ENCODE data around the gene IGSF21.

The IGSF21 gene

DNA sequence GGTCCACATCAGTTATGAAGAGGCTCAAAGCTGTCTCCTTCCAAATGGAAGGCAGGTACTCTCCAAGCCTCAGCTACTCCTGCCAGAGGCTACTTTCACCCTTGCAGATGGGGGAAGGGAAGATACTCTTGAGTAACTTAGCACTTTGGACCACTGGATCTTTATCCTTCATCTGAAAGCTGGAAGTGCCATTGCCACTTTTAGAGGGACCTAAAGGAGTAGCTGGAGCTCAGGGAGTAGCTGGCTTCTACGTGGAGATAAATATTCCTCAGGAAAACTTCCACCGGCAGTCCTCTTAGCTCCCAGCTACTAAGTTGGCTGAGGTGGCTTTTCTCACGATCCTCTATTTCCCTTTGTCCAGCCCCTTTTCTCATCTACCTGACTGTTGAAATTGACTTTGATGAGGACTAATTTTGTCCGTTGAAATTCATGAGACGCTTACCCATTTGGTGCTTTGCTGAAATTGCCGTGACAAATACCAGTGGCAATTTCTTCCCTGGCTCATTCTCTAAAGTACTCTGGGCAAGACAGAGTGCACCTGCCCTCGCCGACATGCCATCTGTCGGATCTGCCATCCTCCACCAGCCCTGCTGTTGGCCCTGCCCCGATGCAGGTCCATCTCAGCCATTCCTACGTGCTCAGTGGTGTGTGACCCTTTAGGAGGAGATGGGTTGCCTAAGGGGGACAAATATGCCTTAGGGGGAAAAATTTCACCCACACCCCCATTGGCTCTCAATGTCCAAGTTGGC lies 13.6 kb downstream of the IGSF21 start:
- DNase-seq: no peak

DNA sequence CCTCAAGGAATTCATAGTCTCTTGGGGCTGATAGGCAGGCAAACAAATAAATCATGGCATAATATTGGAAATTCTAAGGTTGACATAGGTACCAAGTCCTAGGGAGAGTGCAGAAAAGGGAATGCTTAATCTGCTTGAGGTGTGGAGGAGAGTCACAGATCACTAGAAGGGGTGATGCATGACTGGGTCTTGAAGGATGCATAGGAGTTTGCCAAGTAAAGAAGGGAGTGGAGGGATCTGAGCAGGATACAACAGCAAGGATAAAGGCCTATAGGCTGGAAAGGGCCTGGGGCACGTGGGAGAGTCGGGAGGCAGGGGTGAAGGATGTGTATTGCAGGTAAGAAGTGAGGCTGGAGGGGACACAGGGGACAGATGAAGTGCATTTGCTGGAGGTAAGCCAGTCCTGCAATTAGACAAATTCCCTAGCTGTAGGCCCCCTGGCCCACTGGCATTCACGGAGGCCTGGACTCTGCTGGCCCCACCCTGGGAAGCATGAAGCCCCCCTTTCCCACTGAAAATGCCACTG lies 15.9 kb downstream of the IGSF21 start:
- no peak for DNase-seq

DNA sequence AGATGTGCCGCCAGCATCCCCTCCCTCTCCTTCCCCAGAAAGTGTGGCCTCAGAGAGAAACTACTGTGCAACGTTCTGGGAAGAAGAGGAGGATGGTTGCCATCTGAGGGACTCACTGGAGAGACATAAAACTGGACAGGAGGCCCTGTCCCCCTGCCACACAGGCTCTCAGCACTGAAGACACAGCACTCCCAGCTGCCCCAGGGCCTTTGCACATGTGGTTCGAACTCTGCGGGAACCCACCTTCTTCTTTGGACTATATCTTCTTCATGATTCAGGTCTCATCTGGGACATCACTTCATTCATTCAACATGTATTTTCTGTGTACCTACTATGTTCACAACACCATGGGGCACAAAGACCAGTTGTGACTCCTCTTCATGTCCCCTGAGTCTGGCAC lies 17.4 kb downstream of the IGSF21 start:
- DNase-seq: no peak

DNA sequence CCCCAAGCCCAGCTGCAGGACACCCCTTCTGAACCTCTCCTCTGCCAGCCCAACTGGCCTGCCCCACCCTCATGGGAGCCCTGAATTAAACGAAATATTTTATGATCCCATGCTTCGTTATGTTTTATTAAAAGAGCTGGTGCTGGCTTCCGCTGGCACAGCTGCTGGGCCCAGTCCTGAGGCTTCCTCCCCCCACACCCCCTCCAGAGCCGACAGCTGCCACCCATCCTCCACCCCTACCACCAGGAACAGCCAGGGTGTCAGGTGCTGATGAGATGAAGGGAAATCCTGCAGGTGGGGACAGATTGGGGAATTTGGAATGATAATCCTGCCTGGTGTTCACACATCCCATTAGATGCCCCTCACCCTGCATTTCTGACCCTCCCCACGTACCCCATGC lies 19.0 kb downstream of the IGSF21 start:
- DNase-seq: peak; percentile 31

DNA sequence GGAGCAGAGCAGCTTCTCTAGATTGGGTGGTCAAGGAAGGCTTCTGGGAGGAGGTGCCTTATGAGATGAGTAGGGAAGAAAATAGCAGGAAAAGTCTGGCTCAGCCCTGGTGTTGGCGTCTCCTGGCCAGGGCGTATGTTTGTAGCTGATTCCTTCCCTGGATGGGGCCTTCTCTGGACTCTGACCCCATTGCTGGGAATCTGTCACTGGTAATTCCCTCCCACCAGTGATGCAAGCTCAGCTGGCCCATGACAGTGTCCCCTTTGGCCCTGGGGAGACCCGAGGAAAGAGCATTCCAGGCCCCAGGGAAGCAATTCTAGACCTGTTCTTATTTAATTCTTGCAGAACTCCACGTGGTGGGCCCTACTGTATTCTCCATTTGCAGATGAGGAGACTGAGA lies 20.7 kb downstream of the IGSF21 start:
- DNase-seq: no peak

DNA sequence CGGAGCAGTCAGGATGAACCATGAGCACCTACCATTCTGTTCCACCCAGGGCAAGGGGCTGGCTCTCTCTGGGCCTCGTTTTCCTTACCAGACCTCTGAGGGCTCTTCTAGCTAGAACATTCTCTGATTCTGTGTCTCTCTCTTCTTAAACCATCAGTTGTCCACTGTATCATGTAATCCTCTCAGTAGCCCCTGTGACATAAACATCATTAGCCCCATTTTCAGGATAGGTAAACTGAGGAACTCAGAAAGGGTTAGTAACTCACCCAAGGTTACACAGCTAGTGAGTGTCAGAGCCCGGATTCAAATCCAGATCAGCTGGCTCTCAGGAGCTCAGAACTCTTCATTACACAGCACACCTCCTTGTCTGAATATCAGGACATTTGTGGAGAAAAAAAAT lies 22.8 kb downstream of the IGSF21 start:
- no peak for DNase-seq

DNA sequence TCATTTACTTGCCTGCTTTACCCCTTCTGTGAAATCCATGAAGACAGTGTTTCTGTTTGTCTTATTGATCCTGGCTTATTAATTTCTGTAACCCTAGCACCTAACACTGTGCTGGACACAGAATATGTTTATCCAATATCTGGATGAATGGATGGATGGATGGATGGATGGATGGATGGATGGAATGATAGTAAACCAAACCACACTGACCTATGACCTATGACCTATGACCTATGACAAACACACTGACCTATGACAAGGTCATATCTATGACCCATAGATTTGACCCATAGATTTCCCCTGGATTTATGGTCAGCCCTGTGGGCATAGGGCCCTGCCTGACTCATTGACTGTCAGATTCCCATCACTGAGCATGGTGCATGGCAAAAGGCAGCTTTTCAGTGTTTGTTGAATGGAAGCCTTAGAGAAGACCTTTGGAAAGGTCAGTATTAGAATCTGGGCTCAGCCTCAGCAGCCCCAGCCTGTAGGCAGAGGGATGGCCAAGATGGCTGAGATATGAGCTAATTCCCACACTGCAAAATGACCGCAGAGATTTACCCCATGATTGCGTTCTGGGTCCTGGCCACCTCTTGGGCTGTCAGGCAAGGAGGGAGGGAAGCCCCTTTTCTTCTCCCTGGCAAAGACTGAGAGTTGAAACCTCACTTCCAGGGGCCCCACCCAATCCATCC lies 24.6 kb downstream of the IGSF21 start:
- no peak for DNase-seq

DNA sequence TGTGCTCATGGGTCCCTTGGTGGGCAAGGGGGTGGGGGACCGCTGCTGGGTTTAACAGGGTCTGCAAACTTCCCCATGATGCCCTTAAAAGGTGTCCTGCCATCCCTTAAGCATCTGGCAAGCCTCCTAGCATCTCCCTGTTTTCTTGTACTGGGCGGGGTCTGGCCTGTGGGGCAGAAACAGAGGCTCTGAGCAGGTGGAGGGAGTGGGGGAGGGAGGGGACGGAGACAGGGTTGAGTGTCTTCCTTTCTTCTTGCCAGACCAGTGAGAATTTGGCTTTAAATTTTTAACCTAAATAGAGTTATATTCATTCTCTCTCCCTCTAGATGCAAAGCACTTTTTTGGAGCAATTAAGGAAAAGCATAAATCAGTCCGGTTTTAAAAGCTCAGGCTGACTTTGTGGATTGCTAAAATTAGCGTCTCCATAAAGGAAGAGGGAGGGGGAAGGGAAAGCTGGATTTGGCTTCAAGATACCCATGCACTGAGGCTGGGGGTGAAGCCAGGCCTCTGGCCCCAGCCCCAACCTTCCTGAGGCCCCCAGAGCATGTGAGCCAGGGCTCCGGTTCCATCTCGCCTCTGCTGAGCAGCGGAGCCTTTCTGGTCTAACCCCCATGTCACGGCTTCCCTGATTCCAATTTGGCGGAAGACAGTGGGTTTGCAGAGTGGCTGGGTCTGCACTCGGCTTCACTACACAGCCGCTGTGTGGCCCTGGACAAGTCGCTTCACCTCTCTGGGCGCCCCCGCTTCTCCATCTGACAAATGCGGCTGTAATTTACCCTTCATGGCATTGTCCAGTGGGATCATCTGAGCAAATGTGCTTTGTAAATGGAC lies 25.3 kb downstream of the IGSF21 start:
- DNase-seq: no peak

DNA sequence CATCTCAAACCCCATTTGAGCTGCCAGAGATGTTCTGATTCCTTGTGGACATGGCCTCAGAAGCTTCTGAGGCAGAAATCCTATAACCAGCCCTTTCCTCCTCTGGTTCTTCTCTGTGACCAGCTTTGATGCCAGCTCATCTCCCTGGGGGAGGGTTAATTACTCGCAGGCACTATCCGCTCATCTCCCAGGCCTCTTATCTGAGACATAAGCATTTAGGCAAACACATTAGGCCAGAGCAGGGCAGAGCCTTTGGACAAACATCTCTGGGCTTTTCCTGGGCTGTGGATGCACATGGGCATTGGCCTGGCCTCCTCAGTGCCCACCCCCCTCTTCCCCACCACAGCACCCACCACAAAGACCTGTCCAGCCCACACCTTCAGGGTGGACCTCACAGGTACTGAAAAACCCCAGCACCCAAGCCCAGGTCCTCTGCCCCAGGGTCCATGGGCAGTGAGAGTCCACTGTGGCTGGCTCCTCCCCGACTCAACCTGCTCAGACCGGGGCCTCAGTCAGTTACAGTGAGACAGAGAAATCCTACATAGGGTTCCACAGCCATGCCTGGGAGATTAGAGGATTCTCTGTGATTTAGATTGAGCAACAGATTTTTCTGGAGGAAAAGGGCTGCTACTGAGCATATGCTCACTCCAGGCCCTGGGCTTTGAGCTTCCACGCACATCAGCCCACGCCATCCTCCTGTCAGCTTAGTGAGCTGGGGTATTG lies 26.9 kb downstream of the IGSF21 start:
- no peak for DNase-seq

DNA sequence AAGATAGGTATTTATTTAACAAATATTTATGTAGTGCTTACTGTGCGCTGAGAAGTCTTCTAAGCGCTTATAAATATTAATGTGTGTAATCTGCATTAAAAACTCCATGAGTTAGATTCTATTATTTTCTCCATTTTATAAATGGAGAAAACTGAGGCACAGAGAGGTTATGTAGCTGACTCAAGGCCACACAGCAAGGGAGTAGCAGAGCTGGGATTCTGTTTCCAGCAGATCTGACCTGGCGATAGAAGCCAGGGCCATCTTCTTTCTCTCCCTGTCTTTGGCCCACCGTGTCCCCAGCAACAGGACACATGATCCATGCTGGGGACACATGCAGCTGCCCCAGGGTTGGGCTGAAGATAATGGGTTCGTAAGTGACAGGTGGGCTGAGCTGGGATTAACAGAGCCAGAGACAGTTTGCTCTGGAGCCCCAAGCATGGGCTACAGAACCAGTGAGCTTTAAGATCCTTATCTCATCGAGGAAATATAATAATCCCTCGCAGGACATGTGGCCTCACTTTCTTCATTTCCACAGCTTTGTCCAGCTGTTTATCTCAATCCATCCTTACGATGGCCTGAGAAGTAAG lies 30.3 kb downstream of the IGSF21 start:
- no peak for DNase-seq

DNA sequence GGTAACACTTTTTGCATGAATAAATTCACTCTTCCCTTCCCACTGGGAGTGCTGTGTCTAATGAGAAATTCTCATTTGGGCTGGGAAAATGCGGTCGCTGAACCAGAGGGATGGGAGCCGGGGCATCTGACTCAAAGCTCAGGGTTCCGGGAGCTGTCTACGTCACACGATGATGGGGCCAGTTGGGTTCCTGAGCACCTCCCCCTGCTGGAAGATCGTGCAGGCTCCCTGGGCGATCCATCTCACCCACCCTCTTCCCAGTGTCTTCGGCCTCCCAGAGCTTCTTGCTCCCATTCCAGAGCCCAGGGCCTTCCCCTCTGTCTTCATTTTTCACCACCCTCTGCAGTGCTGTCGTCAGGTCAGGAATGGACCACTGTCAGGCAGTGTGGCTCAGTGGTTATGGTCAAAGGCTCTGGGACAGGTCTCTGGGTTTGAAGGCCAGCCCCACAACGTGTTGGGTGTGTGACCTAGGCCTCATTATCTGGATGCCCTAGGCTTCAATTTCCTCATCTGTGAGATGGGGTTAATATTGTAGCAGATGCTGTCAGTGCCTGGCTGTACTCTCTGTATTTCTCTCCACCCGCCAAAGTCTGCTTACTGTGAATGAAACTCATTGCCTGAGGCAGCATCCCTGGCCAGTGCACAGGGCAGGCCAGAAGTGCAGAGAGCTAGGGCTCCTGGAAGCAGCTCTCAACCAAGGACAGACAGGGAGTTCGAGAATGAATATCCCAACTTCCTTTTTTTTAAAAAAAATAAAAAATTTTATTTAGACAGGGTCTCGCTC lies 31.8 kb downstream of the IGSF21 start:
- DNase-seq: no peak

DNA sequence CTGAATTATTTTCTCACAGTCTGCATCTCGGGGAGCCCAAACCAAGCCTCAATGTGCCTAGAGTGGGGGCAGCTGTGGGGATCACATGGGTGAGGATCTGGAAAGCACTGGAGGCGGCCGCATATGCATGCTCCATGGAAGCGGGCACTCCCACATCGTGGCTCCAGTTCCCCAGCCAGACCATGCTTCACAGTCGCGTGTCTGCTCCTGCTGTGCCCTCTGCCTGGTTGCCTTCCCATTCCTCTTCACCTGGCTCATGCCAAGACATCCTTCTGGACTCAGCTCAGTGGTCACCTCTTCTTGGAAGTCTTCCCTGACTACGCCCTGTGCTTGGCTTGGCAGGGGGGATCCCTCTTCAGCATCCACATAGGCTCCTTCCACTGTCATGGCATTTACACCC lies 32.8 kb downstream of the IGSF21 start:
- DNase-seq: no peak

DNA sequence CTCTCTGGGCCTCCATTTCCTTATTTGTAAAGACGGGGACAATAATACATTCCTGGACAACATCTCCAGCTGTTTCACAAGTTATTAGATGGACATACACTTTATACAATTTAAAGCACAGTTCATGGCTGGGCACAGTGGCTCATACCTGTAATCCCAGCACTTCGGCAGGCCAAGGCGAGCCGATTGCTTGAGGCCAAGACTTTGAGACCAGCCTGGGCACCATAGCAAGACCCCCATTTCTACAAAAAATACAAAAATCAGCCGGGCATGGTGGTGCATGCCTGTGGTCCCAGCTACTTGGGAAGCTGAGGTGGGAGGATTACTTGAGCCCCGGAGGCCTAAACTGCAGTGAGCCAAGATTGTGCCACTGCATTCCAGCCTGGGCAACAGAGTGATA lies 34.1 kb downstream of the IGSF21 start:
- no peak for DNase-seq

DNA sequence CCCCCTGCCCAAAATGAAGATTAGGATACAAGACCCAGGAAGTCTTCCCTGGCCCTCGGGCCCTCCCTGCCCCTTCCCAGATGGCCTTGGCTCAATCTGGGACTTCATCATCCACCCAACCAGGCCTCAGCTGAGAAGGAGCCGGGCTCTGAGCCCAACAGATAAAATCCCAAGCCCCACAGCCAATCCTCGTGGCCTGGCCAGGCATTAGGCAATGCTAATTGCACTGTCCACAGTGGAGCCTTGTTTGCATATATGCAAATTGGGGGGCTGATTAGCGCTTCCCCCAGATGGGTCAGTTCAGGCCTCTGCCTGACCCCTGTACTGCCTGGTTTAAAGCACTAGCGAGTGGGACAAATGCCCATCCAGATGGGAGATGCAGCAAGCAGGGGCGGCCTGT lies 34.9 kb downstream of the IGSF21 start:
- no peak for DNase-seq

DNA sequence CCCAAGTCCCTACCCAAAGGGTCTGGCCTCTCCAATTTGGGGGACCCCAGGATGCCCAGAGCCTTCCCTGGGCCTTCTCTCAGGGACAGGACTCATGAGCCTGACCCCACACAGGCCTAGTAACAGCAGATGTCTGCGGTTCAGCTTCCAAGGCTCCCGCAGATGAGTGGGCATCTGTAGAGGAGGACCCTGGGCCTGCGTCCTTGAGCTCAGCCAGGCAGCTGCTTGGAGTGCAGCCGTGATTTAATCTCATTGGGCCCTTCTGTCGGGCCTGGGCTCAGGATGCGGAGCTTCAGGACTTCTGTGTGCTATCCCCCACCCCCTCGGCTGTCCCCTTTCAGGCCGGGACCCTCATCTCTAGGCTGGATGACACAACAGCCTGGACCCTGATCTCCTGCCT lies 35.4 kb downstream of the IGSF21 start:
- no peak for DNase-seq

DNA sequence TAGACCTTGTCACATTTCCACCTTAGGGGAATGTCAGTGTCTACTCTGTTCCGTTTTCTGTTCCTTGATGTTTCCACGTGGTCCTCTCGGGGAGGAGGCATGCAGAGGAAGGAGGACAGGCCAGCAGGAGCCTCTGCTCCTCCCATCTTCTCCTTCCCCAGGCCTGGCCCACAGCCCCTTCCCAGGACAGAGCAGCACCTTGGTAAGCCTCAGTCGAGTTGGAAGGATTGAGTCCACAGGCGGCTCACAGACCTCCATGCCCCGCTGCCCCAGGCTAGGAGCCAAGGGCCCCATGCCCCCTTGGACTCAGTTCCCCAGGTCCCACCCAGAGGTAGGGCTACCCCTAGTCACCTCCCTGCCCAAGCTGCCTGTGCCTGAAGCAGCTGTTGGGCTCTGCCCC lies 36.5 kb downstream of the IGSF21 start:
- DNase-seq: no peak

DNA sequence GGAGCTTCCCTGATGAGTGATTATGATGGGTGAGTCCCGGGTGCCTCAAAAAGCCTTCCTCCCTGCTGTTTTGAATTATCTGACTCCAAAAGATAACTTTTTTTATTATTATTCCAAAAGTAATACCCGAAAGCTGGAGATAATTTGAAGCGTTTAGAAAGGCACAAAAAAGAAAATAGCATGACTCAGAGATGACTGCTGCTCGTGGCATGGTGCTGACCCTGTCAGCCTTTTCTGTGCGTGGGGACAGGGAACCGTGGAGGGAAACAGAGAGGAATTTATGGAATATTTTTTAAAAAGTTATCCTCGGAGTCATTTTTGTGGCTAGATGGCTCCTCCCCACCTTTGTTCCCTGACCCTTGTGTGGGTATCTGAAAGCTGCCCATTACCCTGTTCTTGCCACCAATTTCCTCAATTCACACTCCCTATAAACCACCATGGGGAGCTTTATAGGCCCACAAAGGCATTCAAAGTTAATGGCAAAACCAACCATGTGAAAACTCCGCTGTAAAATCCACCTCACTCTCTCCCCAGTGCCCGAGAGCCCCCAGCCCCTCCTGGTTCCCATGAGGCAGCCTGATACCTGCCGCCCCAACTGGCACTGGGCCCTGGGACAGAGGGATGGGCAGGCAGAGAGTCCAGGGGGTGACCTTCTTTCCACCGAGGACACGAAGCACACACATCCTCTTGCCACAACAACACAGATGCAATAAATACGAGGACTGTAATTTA lies 37.5 kb downstream of the IGSF21 start:
- DNase-seq: no peak

DNA sequence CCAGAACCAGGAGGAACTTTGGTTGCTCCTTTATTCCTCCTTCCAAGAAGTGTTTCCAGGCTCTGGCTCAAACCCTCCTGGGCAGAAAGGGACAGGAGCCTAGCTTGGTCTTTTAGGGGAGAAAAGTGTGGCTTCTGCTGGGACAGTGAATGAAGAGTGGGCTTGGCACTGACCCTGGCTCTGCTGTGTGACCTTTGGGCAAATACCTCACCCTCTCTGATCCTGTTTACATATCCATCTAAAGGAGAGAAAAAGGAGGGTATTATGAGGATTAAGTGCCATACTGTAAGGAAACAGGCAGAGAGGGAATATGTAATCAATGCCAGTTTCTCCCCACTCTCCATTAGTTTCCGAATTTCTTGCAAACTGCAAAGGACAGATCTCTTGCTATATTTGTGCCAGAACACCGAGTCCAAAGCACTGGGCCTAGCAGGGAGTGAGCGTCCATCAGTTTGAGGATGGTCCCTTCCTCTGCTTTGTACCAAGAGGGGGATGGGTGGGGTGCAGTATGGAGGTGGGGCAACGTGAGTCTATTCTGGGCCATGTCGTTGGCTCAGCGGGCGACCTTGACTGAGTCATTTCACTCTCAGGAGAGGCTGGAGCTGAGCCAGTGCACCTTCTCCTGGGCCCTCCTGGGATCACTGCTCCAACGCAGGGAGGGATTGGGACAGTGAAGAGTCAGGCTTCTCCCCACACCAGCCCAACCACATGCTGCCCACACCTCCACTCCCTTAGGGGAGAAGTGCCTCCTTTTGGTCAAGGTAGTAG lies 38.4 kb downstream of the IGSF21 start:
- no peak for DNase-seq

DNA sequence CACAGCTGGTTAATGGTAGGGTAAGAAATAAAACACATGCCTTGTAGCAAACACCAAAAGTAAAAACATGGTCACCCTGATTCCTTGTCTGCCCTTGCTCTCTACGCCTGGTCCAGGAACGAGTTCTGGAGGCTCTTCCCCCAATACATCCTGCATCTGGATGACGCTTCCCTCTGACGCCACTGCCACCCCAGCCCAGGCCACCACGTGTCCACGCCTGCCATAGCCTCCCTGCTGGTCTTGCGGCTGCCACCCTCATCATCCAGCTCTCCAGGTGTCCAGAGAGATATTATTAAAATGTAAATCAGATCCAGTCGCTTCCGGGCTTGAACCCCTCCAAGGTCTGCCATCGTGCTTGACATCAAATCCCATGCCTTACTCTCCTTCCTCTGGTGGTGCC lies 39.3 kb downstream of the IGSF21 start:
- DNase-seq: no peak

DNA sequence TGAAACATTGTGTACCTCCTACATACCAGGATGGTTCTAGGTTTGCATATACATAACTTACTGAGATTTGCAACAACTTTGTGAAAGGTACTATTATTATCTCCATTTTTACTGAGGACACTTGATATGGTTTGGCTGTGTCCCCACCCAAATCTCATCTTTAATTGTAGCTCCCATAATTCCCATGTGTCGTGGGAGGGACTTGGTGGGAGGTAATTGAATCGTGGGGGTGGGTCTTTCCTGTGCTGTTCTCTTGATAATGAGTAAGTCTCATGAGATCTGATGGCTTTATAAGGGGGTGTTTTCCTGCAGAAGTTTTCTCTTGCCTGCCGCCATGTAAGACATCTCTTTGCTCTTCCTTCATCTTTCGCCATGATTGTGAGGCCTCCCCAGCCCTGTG lies 40.1 kb downstream of the IGSF21 start:
- no peak for DNase-seq
